Tibial artery (tissue), 4 donors: ENCODE data around the gene STAP2.

ENCODE experiments used
- DNase-seq, 2 donors: peaks; one replicate each; pipeline ENCODE4 v3.0.0-alpha.2; 2019
- H3K27ac ChIP-seq, 2 donors: fragments of 200-600 bp; sonication (generic) in 1 of 2; 1 replicate in 1 of 2; 2 replicates in 1 of 2; pipeline ENCODE4 v1.5.1; 2018 to 2019; ENCODE audit warnings: mild to moderate bottlenecking in 1 of 2
- H3K27me3 ChIP-seq, 2 donors: fragments of 200-600 bp; sonication (generic) in 1 of 2; one replicate each; pipeline versions ENCODE4 v1.5.1 to v1.6.0; 2016 to 2019
- H3K36me3 ChIP-seq, 3 donors: fragments of 200-600 bp; sonication (generic) in 2 of 3; one replicate each; pipeline ENCODE4 v1.5.1; 2016 to 2019; ENCODE audit warnings: mild to moderate bottlenecking in 2 of 3
- H3K4me1 ChIP-seq, 4 donors: fragments of 200-600 bp; sonication (generic) in 2 of 4; 1 replicate in 3 of 4; 2 replicates in 1 of 4; pipeline ENCODE4 v1.5.1; 2016 to 2019
- H3K4me3 ChIP-seq, 2 donors: fragments of 200-600 bp; sonication (generic) in 1 of 2; 1 replicate in 1 of 2; 2 replicates in 1 of 2; pipeline ENCODE4 v1.5.1; 2018 to 2019; ENCODE audit warnings: mild to moderate bottlenecking in 2 of 2
- H3K9me3 ChIP-seq, 3 donors: fragments of 200-600 bp; sonication (generic) in 1 of 3; one replicate each; pipeline ENCODE4 v1.5.1; 2016 to 2019
- CTCF ChIP-seq, 2 experiments: fragments of 200-600 bp in 1 of 2; fragments of 450-650 bp in 1 of 2; IDR thresholded peaks; one replicate each; pipeline ENCODE4 v1.5.1; 2017 to 2019; ENCODE audit warnings: antibody characterized with exemption in 2 of 2, mild to moderate bottlenecking in 1 of 2, moderate library complexity in 1 of 2
- intact Hi-C: fragments of 100-400 bp; cut with DNase I; formaldehyde crosslinking; loops from one replicate; pipeline ENCODE4 v1.15.0; 2023; ENCODE audit warnings: low total_unique reads

Gene STAP2

DNA sequence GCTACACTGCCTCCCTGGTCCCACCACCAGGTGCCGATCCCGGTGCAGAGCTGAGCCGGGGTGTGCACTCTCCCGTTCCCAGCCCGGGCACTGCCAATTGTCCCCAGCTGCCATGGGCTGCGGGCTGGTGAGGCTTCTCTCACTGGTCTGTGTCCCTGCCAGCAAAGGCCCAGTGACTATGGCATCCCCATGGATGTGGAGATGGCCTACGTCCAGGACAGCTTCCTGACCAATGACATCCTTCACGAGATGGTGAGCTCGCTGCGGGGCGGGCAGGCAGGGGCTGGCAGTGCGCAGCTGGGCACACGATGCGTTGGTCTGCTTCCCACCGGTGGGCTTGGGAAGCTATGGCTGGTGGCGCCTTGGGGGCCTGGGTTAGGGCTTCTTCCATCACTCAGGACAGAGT is 19.3 kb upstream of the STAP2 start:
- Histone ChIP-seq H3K9me3 (no peaks in the 10 kb centered on the region), H3K4me3 (no peak overlapping the region), H3K36me3 (peaks cover 32 to 90% (median 41%) of the 10 kb centered on the region in 3 donors), H3K27ac (no peak overlapping the region), H3K4me1 (no peaks in the 10 kb centered on the region), H3K27me3 (no peaks in the 10 kb centered on the region)
- DNase-seq = peak in 1 of 2 donors; percentile 64
- no peak for TF ChIP-seq CTCF (IDR thresholded peaks at IDR 0.05)
- intact Hi-C loops = no loop called here

- peak in 1 of 2 donors; percentile 62 for DNase-seq
- no peak for TF ChIP-seq CTCF (IDR thresholded peaks at IDR 0.05)
- intact Hi-C loops = no loop called here
- Histone ChIP-seq H3K27me3 (no peaks in the 10 kb centered on the region), H3K36me3 (peaks cover 25 to 83% (median 34%) of the 10 kb centered on the region in 3 donors), H3K4me3 (no peak overlapping the region), H3K27ac (no peak overlapping the region), H3K4me1 (no peaks in the 10 kb centered on the region), H3K9me3 (no peaks in the 10 kb centered on the region)
These were observed 18.6 kb upstream of the STAP2 start for GRCh38 chr19:4357095-4357797.

GRCh38 chr19:4354897-4355296 is 16.3 kb upstream of the STAP2 start:
- H3K4me1 ChIP-seq = no peaks in the 10 kb centered on the region
- no peak for TF ChIP-seq CTCF (IDR thresholded peaks at IDR 0.05)
- no peaks in the 10 kb centered on the region for H3K27me3 ChIP-seq
- no peaks in the 10 kb centered on the region for H3K9me3 ChIP-seq
- H3K4me3 ChIP-seq = no peak overlapping the region
- DNase-seq = no peak
- peaks cover 4 to 62% (median 11%) of the 10 kb centered on the region in 3 donors for H3K36me3 ChIP-seq
- no peak overlapping the region for H3K27ac ChIP-seq
- intact Hi-C loops = no loop called here

GRCh38 chr19:4354282-4354681 is 15.7 kb upstream of the STAP2 start:
- Histone ChIP-seq H3K4me3 (no peak overlapping the region), H3K27ac (no peak overlapping the region), H3K9me3 (no peaks in the 10 kb centered on the region), H3K4me1 (no peaks in the 10 kb centered on the region), H3K27me3 (no peaks in the 10 kb centered on the region), H3K36me3 (peaks cover 0 to 62% (median 4%) of the 10 kb centered on the region in 3 donors)
- intact Hi-C loops = no loop called here
- no peak for DNase-seq
- no peak for TF ChIP-seq CTCF (IDR thresholded peaks at IDR 0.05)

- peaks cover 0 to 61% (median 0%) of the 10 kb centered on the region in 3 donors for H3K36me3 ChIP-seq
- H3K27me3 ChIP-seq = no peaks in the 10 kb centered on the region
- H3K4me1 ChIP-seq = no peaks in the 10 kb centered on the region
- peak; percentile 51 to 89 for TF ChIP-seq CTCF (IDR thresholded peaks at IDR 0.05)
- DNase-seq = peak in 1 of 2 donors; percentile 61
- intact Hi-C loops = loop anchor here (2.0 kb wide), 1 partner anchor 84 kb away; no protein-coding TSS in a partner anchor
- H3K27ac ChIP-seq = no peak overlapping the region
- no peak overlapping the region for H3K4me3 ChIP-seq
- no peaks in the 10 kb centered on the region for H3K9me3 ChIP-seq
These were observed 14.1 kb upstream of the STAP2 start for GRCh38 chr19:4352701-4353121.
